ENCODE results near the gene KSR1. TPM values are rescaled to one million over a fixed set of nuclear protein-coding genes. Genes with fewer than 3 reads are reported as not detected.

The KSR1 gene
- total RNA-seq, 1 experiment from 2014 or later = 21.7 TPM

DNA sequence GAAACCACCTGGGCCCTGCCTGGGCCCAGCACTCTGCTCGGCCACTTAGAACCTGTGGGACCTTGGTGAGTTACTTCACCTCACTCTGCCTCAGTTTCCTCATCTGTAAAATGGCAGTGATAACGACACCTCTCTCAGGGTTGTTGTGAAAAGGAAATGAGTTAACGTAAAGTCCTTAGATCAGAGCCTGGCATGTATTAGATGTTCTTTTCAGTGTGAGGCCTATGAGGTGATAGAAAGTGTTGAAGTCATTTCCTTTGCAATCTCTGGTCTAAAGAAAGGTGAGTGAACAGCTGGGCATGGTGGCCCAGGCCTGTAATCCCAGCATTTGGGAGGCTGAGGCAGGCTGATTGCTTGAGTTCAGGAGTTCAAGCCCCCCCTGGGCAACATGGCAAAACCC, 123.1 kb downstream of the KSR1 start:
- POLR2A ChIA-PET = no interaction called here
- no peak for DNase-seq (ENCODE audit: low read depth, low spot score)
- in situ Hi-C loops (cut with HindIII; ENCODE audit: low pct_unique_long_range_greater_than_20kb, low sequenced_read_pairs) = no loop called here
- Histone ChIP-seq H3K9me3 (ENCODE audit: control insufficient read depth, insufficient read depth, low read depth, low read length) (no peaks in the 10 kb centered on the region), H3K27me3 (ENCODE audit: control insufficient read depth, insufficient read depth, low read length) (no peaks in the 10 kb centered on the region), H3K4me1 (ENCODE audit: control insufficient read depth, insufficient read depth, low read length) (peaks cover 23% of the 10 kb centered on the region), H3K27ac (ENCODE audit: low read length) (no peak overlapping the region), H3K4me3 (ENCODE audit: low read depth in 2 of 2, low read length in 2 of 2) (no peak overlapping the region), H3K36me3 (ENCODE audit: control insufficient read depth, insufficient read depth, low read length) (no peaks in the 10 kb centered on the region)
- CTCF ChIA-PET = interaction anchor here (0.6 kb wide), 1 partner anchor 14 kb away, joined by 3 read pairs; no protein-coding TSS in a partner anchor
- intact Hi-C loops (cut with micrococcal nuclease; ENCODE audit: unreplicated experiment) = no loop called here
- TF ChIP-seq, protein P1, sequence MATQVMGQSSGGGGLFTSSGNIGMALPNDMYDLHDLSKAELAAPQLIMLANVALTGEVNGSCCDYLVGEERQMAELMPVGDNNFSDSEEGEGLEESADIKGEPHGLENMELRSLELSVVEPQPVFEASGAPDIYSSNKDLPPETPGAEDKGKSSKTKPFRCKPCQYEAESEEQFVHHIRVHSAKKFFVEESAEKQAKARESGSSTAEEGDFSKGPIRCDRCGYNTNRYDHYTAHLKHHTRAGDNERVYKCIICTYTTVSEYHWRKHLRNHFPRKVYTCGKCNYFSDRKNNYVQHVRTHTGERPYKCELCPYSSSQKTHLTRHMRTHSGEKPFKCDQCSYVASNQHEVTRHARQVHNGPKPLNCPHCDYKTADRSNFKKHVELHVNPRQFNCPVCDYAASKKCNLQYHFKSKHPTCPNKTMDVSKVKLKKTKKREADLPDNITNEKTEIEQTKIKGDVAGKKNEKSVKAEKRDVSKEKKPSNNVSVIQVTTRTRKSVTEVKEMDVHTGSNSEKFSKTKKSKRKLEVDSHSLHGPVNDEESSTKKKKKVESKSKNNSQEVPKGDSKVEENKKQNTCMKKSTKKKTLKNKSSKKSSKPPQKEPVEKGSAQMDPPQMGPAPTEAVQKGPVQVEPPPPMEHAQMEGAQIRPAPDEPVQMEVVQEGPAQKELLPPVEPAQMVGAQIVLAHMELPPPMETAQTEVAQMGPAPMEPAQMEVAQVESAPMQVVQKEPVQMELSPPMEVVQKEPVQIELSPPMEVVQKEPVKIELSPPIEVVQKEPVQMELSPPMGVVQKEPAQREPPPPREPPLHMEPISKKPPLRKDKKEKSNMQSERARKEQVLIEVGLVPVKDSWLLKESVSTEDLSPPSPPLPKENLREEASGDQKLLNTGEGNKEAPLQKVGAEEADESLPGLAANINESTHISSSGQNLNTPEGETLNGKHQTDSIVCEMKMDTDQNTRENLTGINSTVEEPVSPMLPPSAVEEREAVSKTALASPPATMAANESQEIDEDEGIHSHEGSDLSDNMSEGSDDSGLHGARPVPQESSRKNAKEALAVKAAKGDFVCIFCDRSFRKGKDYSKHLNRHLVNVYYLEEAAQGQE (IDR thresholded peaks at IDR 0.05; ENCODE audit: insufficient read depth in 1 of 2, low read depth in 2 of 2, low read length in 1 of 2) = no peak
- no peak for TF ChIP-seq POLR2AphosphoS5 (IDR thresholded peaks at IDR 0.05; ENCODE audit: low read depth, low read length)
- TF ChIP-seq TCF7L2 (IDR thresholded peaks at IDR 0.05; ENCODE audit: low read depth, low read length) = no peak
- TF ChIP-seq, protein P2, sequence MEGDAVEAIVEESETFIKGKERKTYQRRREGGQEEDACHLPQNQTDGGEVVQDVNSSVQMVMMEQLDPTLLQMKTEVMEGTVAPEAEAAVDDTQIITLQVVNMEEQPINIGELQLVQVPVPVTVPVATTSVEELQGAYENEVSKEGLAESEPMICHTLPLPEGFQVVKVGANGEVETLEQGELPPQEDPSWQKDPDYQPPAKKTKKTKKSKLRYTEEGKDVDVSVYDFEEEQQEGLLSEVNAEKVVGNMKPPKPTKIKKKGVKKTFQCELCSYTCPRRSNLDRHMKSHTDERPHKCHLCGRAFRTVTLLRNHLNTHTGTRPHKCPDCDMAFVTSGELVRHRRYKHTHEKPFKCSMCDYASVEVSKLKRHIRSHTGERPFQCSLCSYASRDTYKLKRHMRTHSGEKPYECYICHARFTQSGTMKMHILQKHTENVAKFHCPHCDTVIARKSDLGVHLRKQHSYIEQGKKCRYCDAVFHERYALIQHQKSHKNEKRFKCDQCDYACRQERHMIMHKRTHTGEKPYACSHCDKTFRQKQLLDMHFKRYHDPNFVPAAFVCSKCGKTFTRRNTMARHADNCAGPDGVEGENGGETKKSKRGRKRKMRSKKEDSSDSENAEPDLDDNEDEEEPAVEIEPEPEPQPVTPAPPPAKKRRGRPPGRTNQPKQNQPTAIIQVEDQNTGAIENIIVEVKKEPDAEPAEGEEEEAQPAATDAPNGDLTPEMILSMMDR (IDR thresholded peaks at IDR 0.05) = no peak
- TF ChIP-seq SIN3A (IDR thresholded peaks at IDR 0.05; ENCODE audit: borderline replicate concordance, insufficient read depth, low read depth, low read length) = no peak
- ATAC-seq = no peak
- no TSS peak for BruUV-seq (replicated peaks)

DNA sequence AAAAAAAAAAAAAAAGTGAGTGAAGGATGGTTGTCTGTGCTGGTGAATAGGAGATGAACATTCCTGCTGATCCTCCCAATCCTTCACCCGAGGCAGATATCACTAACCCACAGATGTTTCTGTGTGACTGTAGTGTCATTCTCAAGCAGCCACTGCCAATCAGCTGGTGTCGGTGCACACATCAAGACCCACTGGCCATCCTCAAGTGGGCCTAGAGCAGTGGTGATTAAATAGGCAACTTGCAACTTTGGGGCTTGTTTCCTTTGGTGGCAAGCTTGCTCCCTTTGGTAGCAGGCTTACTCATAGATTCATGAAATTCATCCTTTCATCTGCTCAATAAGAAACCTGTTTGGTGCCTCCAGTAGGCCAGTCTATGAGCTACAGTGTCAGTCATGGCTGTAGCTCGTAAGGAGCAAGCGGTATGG, 123.7 kb downstream of the KSR1 start:
- intact Hi-C loops (cut with micrococcal nuclease; ENCODE audit: unreplicated experiment) (no loop called here), in situ Hi-C loops (cut with HindIII; ENCODE audit: low pct_unique_long_range_greater_than_20kb, low sequenced_read_pairs) (no loop called here)
- Histone ChIP-seq H3K27ac (ENCODE audit: low read length) (no peak overlapping the region), H3K36me3 (ENCODE audit: control insufficient read depth, insufficient read depth, low read length) (no peaks in the 10 kb centered on the region), H3K4me1 (ENCODE audit: control insufficient read depth, insufficient read depth, low read length) (peaks cover 23% of the 10 kb centered on the region), H3K9me3 (ENCODE audit: control insufficient read depth, insufficient read depth, low read depth, low read length) (no peaks in the 10 kb centered on the region), H3K4me3 (ENCODE audit: low read depth in 2 of 2, low read length in 2 of 2) (no peak overlapping the region), H3K27me3 (ENCODE audit: control insufficient read depth, insufficient read depth, low read length) (no peaks in the 10 kb centered on the region)
- POLR2A ChIA-PET = no interaction called here
- CTCF ChIA-PET = no interaction called here
- TF ChIP-seq, protein P1 (IDR thresholded peaks at IDR 0.05; ENCODE audit: insufficient read depth in 1 of 2, low read depth in 2 of 2, low read length in 1 of 2) = no peak
- TF ChIP-seq, protein P2 (IDR thresholded peaks at IDR 0.05) = no peak
- TF ChIP-seq POLR2AphosphoS5 (IDR thresholded peaks at IDR 0.05; ENCODE audit: low read depth, low read length) (no peak), SIN3A (IDR thresholded peaks at IDR 0.05; ENCODE audit: borderline replicate concordance, insufficient read depth, low read depth, low read length) (no peak), TCF7L2 (IDR thresholded peaks at IDR 0.05; ENCODE audit: low read depth, low read length) (no peak)
- BruUV-seq (replicated peaks) = no TSS peak
- no peak for ATAC-seq
- DNase-seq (ENCODE audit: low read depth, low spot score) = no peak

All from Panc1 (cell line).